ENCODE data around the gene SMARCB1.

GRCh38 chr22:23790819-23791737 is 4.3 kb downstream of the SMARCB1 start:
- TF ChIP-seq, protein P1, sequence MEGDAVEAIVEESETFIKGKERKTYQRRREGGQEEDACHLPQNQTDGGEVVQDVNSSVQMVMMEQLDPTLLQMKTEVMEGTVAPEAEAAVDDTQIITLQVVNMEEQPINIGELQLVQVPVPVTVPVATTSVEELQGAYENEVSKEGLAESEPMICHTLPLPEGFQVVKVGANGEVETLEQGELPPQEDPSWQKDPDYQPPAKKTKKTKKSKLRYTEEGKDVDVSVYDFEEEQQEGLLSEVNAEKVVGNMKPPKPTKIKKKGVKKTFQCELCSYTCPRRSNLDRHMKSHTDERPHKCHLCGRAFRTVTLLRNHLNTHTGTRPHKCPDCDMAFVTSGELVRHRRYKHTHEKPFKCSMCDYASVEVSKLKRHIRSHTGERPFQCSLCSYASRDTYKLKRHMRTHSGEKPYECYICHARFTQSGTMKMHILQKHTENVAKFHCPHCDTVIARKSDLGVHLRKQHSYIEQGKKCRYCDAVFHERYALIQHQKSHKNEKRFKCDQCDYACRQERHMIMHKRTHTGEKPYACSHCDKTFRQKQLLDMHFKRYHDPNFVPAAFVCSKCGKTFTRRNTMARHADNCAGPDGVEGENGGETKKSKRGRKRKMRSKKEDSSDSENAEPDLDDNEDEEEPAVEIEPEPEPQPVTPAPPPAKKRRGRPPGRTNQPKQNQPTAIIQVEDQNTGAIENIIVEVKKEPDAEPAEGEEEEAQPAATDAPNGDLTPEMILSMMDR (optimal IDR thresholded peaks at IDR 0.05 in 1 of 3, IDR thresholded peaks at IDR 0.05 in 1 of 3, conservative IDR thresholded peaks at IDR 0.05 in 1 of 3; ENCODE audit: extremely low read depth in 1 of 3, insufficient read depth in 2 of 3, low read length in 3 of 3): no peak
- no peak for TF ChIP-seq EZH2 (IDR thresholded peaks at IDR 0.05; ENCODE audit: low read length)

Measured in keratinocyte (primary cell).